OCI-LY1 (cell line): ENCODE measurements around the gene GOLGA8B.
A peak's percentile ranks its signal among the peaks of the same experiment; 100 is the strongest.
"Not testable (repeated sequence)": the region's sequence is repeated elsewhere in the genome, so short reads cannot be mapped to it uniquely, and the experiment has no call there.

ENCODE experiments used
- H2AFZ ChIP-seq: fragments of 200-600 bp; sonication (generic), shearing (Covaris generic); 2 replicates; pipeline ENCODE4 v1.6.0; 2014; ENCODE audit warnings: antibody characterized with exemption, mild to moderate bottlenecking, low read length
- H3F3A ChIP-seq: fragments of 200-600 bp; sonication (generic), shearing (Covaris generic); 2 replicates; pipeline ENCODE4 v1.6.0; 2014; ENCODE audit warnings: mild to moderate bottlenecking, antibody characterized with exemption, low read length, moderate library complexity; ENCODE audit not compliant: insufficient read depth
- H3K27ac ChIP-seq: fragments of 200-600 bp; sonication (generic); 2 replicates; pipeline ENCODE4 v1.5.1; 2014; ENCODE audit warnings: low read length, mixed run types, mild to moderate bottlenecking, low read depth; ENCODE audit not compliant: poor library complexity, severe bottlenecking
- H3K27me3 ChIP-seq: fragments of 200-600 bp; sonication (generic); 2 replicates; pipeline ENCODE4 v1.6.0; 2014; ENCODE audit warnings: antibody characterized with exemption, mild to moderate bottlenecking, low read length, moderate library complexity; ENCODE audit not compliant: insufficient read depth
- H3K36me3 ChIP-seq: fragments of 200-600 bp; sonication (generic); 2 replicates; pipeline ENCODE4 v1.6.1; 2014; ENCODE audit warnings: mild to moderate bottlenecking, antibody characterized with exemption, low read length, moderate library complexity, mixed read lengths; ENCODE audit not compliant: insufficient read depth
- H3K4me1 ChIP-seq: fragments of 200-600 bp; sonication (generic); 2 replicates; pipeline ENCODE4 v1.5.1; 2014; ENCODE audit warnings: mild to moderate bottlenecking, low read length, moderate library complexity; ENCODE audit not compliant: insufficient read depth, severe bottlenecking
- H3K4me2 ChIP-seq: fragments of 200-600 bp; sonication (generic), shearing (Covaris generic); 2 replicates; pipeline ENCODE4 v1.6.1; 2014; ENCODE audit warnings: low read length
- H3K4me3 ChIP-seq: fragments of 200-600 bp; sonication (generic); 2 replicates; pipeline ENCODE4 v1.5.1; 2014; ENCODE audit warnings: low read length, low read depth, mild to moderate bottlenecking, mixed read lengths; ENCODE audit not compliant: poor library complexity, severe bottlenecking
- H3K79me2 ChIP-seq: fragments of 200-600 bp; shearing (Covaris generic); 2 replicates; pipeline ENCODE4 v1.6.1; 2016; ENCODE audit warnings: mixed run types, low read length, mixed read lengths; ENCODE audit not compliant: insufficient read depth
- H3K9ac ChIP-seq: fragments of 200-600 bp; sonication (generic), shearing (Covaris generic); 2 replicates; pipeline ENCODE4 v1.6.1; 2014; ENCODE audit warnings: mild to moderate bottlenecking, low read length, mixed read lengths
- H3K9me2 ChIP-seq: fragments of 200-600 bp; sonication (generic), shearing (Covaris generic); 2 replicates; pipeline ENCODE4 v1.6.1; 2014; ENCODE audit warnings: low read depth, mild to moderate bottlenecking, low read length, mixed read lengths
- H3K9me3 ChIP-seq: fragments of 200-600 bp; shearing (Covaris generic); 2 replicates; pipeline ENCODE4 v1.6.1; 2014; ENCODE audit warnings: low read length, mixed read lengths
- H4K20me1 ChIP-seq: fragments of 200-600 bp; sonication (generic), shearing (Covaris generic); 2 replicates; pipeline ENCODE4 v1.6.0; 2016; ENCODE audit warnings: mild to moderate bottlenecking, low read length; ENCODE audit not compliant: insufficient read depth
- CTCF ChIP-seq: fragments of 200-600 bp; sonication (generic), shearing (Covaris generic); IDR thresholded peaks from 2 replicates; pipeline ENCODE4 v1.5.1; 2017; ENCODE audit warnings: mild to moderate bottlenecking, antibody characterized with exemption, low read length, moderate library complexity, mixed read lengths
- EZH2 ChIP-seq: fragments of 200-600 bp; sonication (generic), shearing (Covaris generic); IDR thresholded peaks from 2 replicates; pipeline ENCODE4 v1.8.0; 2017; ENCODE audit warnings: borderline replicate concordance, mixed run types, mild to moderate bottlenecking, antibody characterized with exemption, low read length, moderate library complexity, mixed read lengths

GOLGA8B gene

GRCh38 chr15:34582461-34583371 lies 735 bp downstream of the GOLGA8B start:
- Histone ChIP-seq H3K27ac (peak overlapping the region; percentile 10), H3K27me3 (no peaks in the 10 kb centered on the region), H4K20me1 (no peaks in the 10 kb centered on the region), H3K79me2 (peaks cover 16% of the 10 kb centered on the region), H3K4me2 (peak overlapping the region; percentile 91), H3K9ac (peak overlapping the region; percentile 91), H3K9me3 (no peaks in the 10 kb centered on the region), H3K4me3 (peak overlapping the region; percentile 93), H3K9me2 (no peaks in the 10 kb centered on the region), H3F3A (no peaks in the 10 kb centered on the region), H3K4me1 (peaks cover 17% of the 10 kb centered on the region), H2AFZ (no peak overlapping the region), H3K36me3 (no peaks in the 10 kb centered on the region)
- no peak for TF ChIP-seq EZH2
- no peak for TF ChIP-seq CTCF

- not testable (repeated sequence) for H3K36me3 ChIP-seq, H3K9me2 ChIP-seq, H3K9me3 ChIP-seq, H3K27me3 ChIP-seq, H4K20me1 ChIP-seq, H2AFZ ChIP-seq, H3F3A ChIP-seq
- peaks cover 22% of the 10 kb centered on the region for H3K79me2 ChIP-seq
- peak overlapping the region; percentile 91 for H3K9ac ChIP-seq
- H3K4me2 ChIP-seq = peak overlapping the region; percentile 91
- H3K4me1 ChIP-seq = peaks cover 17% of the 10 kb centered on the region
- H3K4me3 ChIP-seq = peak overlapping the region; percentile 93
- H3K27ac ChIP-seq = peak overlapping the region; percentile 10
These were observed 1.6 kb downstream of the GOLGA8B start for GRCh38 chr15:34581687-34582460.

GRCh38 chr15:34581043-34581365 lies 2.4 kb downstream of the GOLGA8B start:
- Histone ChIP-seq H3K27me3 (no peaks in the 10 kb centered on the region), H2AFZ (no peak overlapping the region), H3K4me2 (no peak overlapping the region), H3K4me1 (peaks cover 17% of the 10 kb centered on the region), H3K9me2 (no peaks in the 10 kb centered on the region), H3F3A (no peaks in the 10 kb centered on the region), H3K9me3 (no peaks in the 10 kb centered on the region), H3K79me2 (peaks cover 22% of the 10 kb centered on the region), H4K20me1 (no peaks in the 10 kb centered on the region), H3K9ac (no peak overlapping the region), H3K4me3 (no peak overlapping the region), H3K27ac (no peak overlapping the region), H3K36me3 (no peaks in the 10 kb centered on the region)
- no peak for TF ChIP-seq EZH2
- TF ChIP-seq CTCF = no peak

- H3K9me3 ChIP-seq, H3K27ac ChIP-seq, H2AFZ ChIP-seq, H3K4me3 ChIP-seq, H3K9ac ChIP-seq, H3K4me2 ChIP-seq, H3K27me3 ChIP-seq, H3K9me2 ChIP-seq, H4K20me1 ChIP-seq, H3K36me3 ChIP-seq, H3F3A ChIP-seq: not testable (repeated sequence)
- Histone ChIP-seq H3K4me1 (peaks cover 17% of the 10 kb centered on the region), H3K79me2 (peaks cover 25% of the 10 kb centered on the region)
These were observed 3.0 kb downstream of the GOLGA8B start for GRCh38 chr15:34580251-34581042.
